H9 (cell line): ENCODE data around the gene ZRANB3. TPM values are rescaled to one million over a fixed set of nuclear protein-coding genes. Genes with fewer than 3 reads are reported as not detected.
"Not testable (repeated sequence)": the region's sequence is repeated elsewhere in the genome, so short reads cannot be mapped to it uniquely, and the experiment has no call there.

Source experiments
- DNase-seq: peaks from one replicate; pipeline ENCODE4 v3.0.0-alpha.2; 2017
- H2AFZ ChIP-seq: one replicate; pipeline ENCODE4 v1.6.1; 2013; ENCODE audit warnings: mild to moderate bottlenecking, low read length, control low read depth, moderate library complexity
- H2AK5ac ChIP-seq: 2 replicates; pipeline ENCODE4 v1.6.1; 2013; ENCODE audit warnings: low read length, control low read depth, mixed read lengths; ENCODE audit not compliant: insufficient read length
- H2BK120ac ChIP-seq: one replicate; pipeline ENCODE4 v1.6.1; 2013; ENCODE audit warnings: low read depth, mild to moderate bottlenecking, low read length, control low read depth, inconsistent platforms; ENCODE audit not compliant: poor library complexity, severe bottlenecking
- H2BK12ac ChIP-seq: 2 replicates; pipeline ENCODE4 v1.6.1; 2013; ENCODE audit warnings: low read length, control low read depth, mixed read lengths, low read depth; ENCODE audit not compliant: insufficient read length
- H2BK15ac ChIP-seq: 2 replicates; pipeline ENCODE4 v1.6.1; 2013; ENCODE audit warnings: low read depth, low read length, control low read depth
- H2BK20ac ChIP-seq: one replicate; pipeline ENCODE4 v1.6.1; 2013; ENCODE audit warnings: low read depth, mild to moderate bottlenecking, low read length, control low read depth, inconsistent platforms; ENCODE audit not compliant: poor library complexity, severe bottlenecking
- H2BK5ac ChIP-seq: 2 replicates; pipeline ENCODE4 v1.6.1; 2013; ENCODE audit warnings: low read length, control low read depth, mixed read lengths; ENCODE audit not compliant: insufficient read length
- H3K14ac ChIP-seq: 2 replicates; pipeline ENCODE4 v1.6.1; 2013; ENCODE audit warnings: low read length, control low read depth; ENCODE audit not compliant: insufficient read depth
- H3K18ac ChIP-seq: 2 replicates; pipeline ENCODE4 v1.6.1; 2013; ENCODE audit warnings: low read depth, mild to moderate bottlenecking, mixed read lengths, low read length, control low read depth; ENCODE audit not compliant: insufficient read length
- H3K23ac ChIP-seq: 2 replicates; pipeline ENCODE4 v1.6.1; 2013; ENCODE audit warnings: low read length, control low read depth, mixed read lengths, low read depth; ENCODE audit not compliant: insufficient read length
- H3K23me2 ChIP-seq: 2 replicates; pipeline ENCODE4 v1.6.1; 2013; ENCODE audit warnings: low read depth, mild to moderate bottlenecking, mixed read lengths, low read length, control low read depth; ENCODE audit not compliant: insufficient read length, poor library complexity, severe bottlenecking
- H3K27ac ChIP-seq: 2 replicates; pipeline ENCODE4 v1.5.1; 2013; ENCODE audit warnings: low read length, control low read depth, mixed read lengths, low read depth; ENCODE audit not compliant: insufficient read length
- H3K27me3 ChIP-seq: 2 replicates; pipeline ENCODE4 v1.6.1; 2013; ENCODE audit warnings: low read length, control low read depth, inconsistent platforms; ENCODE audit not compliant: insufficient read depth
- H3K4ac ChIP-seq: 2 replicates; pipeline ENCODE4 v1.6.1; 2013; ENCODE audit warnings: low read depth, mild to moderate bottlenecking, control low read depth, inconsistent platforms, low read length, moderate library complexity
- H3K4me1 ChIP-seq: 2 replicates; pipeline ENCODE4 v1.6.1; 2013; ENCODE audit warnings: low read length, control low read depth, inconsistent platforms; ENCODE audit not compliant: insufficient read depth
- H3K4me2 ChIP-seq: 2 replicates; pipeline ENCODE4 v1.6.1; 2013; ENCODE audit warnings: low read length, control low read depth, mixed read lengths; ENCODE audit not compliant: insufficient read length, insufficient read depth
- H3K56ac ChIP-seq: 2 replicates; pipeline ENCODE4 v1.6.1; 2013; ENCODE audit warnings: low read depth, mild to moderate bottlenecking, mixed read lengths, low read length, control low read depth; ENCODE audit not compliant: insufficient read length
- H3K79me1 ChIP-seq: 2 replicates; pipeline ENCODE4 v1.6.1; 2013; ENCODE audit warnings: low read depth, mild to moderate bottlenecking, moderate library complexity, low read length, control low read depth, inconsistent platforms; ENCODE audit not compliant: insufficient read depth, poor library complexity, severe bottlenecking
- H3K79me2 ChIP-seq: 2 replicates; pipeline ENCODE4 v1.6.1; 2013; ENCODE audit warnings: low read length, control low read depth, inconsistent platforms; ENCODE audit not compliant: insufficient read depth
- H3K9ac ChIP-seq: 2 replicates; pipeline ENCODE4 v1.6.1; 2013; ENCODE audit warnings: low read length, control low read depth, mixed read lengths; ENCODE audit not compliant: insufficient read length; ENCODE audit errors: extremely low read depth
- H3K9me3 ChIP-seq: one replicate; pipeline ENCODE4 v1.6.1; 2013; ENCODE audit warnings: low read depth, low read length, inconsistent platforms; ENCODE audit not compliant: control insufficient read depth
- H3T11ph ChIP-seq: one replicate; pipeline ENCODE4 v1.6.1; 2013; ENCODE audit warnings: mild to moderate bottlenecking, low read length, control low read depth, inconsistent platforms
- H4K20me1 ChIP-seq: one replicate; pipeline ENCODE4 v1.6.1; 2013; ENCODE audit not compliant: control insufficient read depth, insufficient read length, insufficient read depth
- H4K5ac ChIP-seq: 2 replicates; pipeline ENCODE4 v1.6.1; 2013; ENCODE audit warnings: low read depth, mild to moderate bottlenecking, mixed read lengths, low read length, control low read depth; ENCODE audit not compliant: insufficient read length
- H4K8ac ChIP-seq: replicated peaks from 2 replicates; pipeline ENCODE4 v1.6.1; 2013; ENCODE audit warnings: low read length, control low read depth, mixed read lengths, low read depth; ENCODE audit not compliant: insufficient read length
- H4K91ac ChIP-seq: 2 replicates; pipeline ENCODE4 v1.6.1; 2013; ENCODE audit warnings: low read depth, mild to moderate bottlenecking, moderate library complexity, mixed read lengths, low read length, control low read depth; ENCODE audit not compliant: insufficient read length
- H3K27ac Mint-ChIP-seq, 3 experiments: 2 replicates in 2 of 3; 3 replicates in 1 of 3; pipeline ENCODE4 v1.8.0; 2020 to 2021; ENCODE audit warnings: mixed read lengths in 3 of 3, mild to moderate bottlenecking in 1 of 3, moderate library complexity in 1 of 3
- H3K27me3 Mint-ChIP-seq: 2 replicates; pipeline ENCODE4 v1.8.0; 2021; ENCODE audit warnings: low read depth, mild to moderate bottlenecking, moderate library complexity, mixed read lengths
- H3K36me3 Mint-ChIP-seq, 3 experiments: 2 replicates in 2 of 3; 3 replicates in 1 of 3; pipeline ENCODE4 v1.8.0; 2020 to 2021; ENCODE audit warnings: low read depth in 3 of 3, mixed read lengths in 3 of 3; ENCODE audit not compliant: insufficient read depth in 1 of 3
- H3K4me1 Mint-ChIP-seq, 2 experiments: 2 replicates each; pipeline ENCODE4 v1.8.0; 2020; ENCODE audit warnings: mixed read lengths in 2 of 2
- H3K4me3 Mint-ChIP-seq, 2 experiments: 2 replicates in 1 of 2; 3 replicates in 1 of 2; pipeline ENCODE4 v1.8.0; 2020 to 2021; ENCODE audit warnings: mild to moderate bottlenecking in 2 of 2, mixed read lengths in 2 of 2, moderate library complexity in 1 of 2
- H3K9me3 Mint-ChIP-seq, 2 experiments: 2 replicates in 1 of 2; 3 replicates in 1 of 2; pipeline ENCODE4 v1.8.0; 2020; ENCODE audit warnings: mild to moderate bottlenecking in 2 of 2, mixed read lengths in 2 of 2, moderate library complexity in 1 of 2
- WGBS: extraction: QIAGEN DNeasy Blood & Tissue Kit; methylation state at CpG from one replicate; pipeline ENCODE4 v1.1.7; 2013; ENCODE audit warnings: missing lambda C conversion rate, low lambda C conversion rate, mixed read lengths; ENCODE audit not compliant: insufficient read length; ENCODE audit errors: extremely low coverage; 5-methylcytosine and 5-hydroxymethylcytosine counted together
- total RNA-seq: library from RNA; stranded (reverse); gene quantifications from 2 replicates; pipeline ENCODE4 v1.2.1, GENCODE V29; 2021
- TF ChIP-seq, protein P1 (sequence below): fragments of 200-600 bp; sonication (generic); conservative IDR thresholded peaks from 3 replicates; pipeline ENCODE4 v1.8.0; 2021; ENCODE audit warnings: antibody characterized with exemption, mild to moderate bottlenecking

Gene ZRANB3
- total RNA-seq, 1 experiment from 2014 or later, result 16.7 TPM

DNA sequence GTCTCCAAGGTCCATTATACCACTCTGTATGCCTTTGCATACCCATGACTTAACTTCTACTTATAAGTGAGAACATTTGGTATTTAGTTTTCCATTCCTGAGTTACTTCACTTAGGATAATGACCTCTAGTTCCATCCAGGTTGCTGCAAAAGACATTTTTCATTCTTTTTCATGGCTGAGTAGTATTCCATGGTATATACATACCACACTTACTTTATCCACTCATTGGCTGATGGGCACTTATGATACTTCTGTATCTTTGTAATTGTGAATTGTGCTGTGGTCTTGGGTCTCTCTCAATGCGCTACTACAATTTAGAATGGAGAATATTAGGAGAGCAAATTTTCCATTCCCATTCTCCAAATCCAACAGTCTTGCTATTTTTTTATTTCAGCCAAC, 76.4 kb downstream of the ZRANB3 start:
- Histone ChIP-seq H2BK15ac (no peak overlapping the region), H3K4me2 (no peak overlapping the region), H2AFZ (no peak overlapping the region), H3T11ph (no peak overlapping the region), H3K79me2 (no peaks in the 10 kb centered on the region), H3K4me1 (no peaks in the 10 kb centered on the region), H3K56ac (no peak overlapping the region), H3K9ac (no peak overlapping the region), H2BK20ac (no peak overlapping the region), H3K4ac (no peak overlapping the region), H3K18ac (no peak overlapping the region), H3K14ac (no peak overlapping the region), H4K5ac (no peak overlapping the region), H3K9me3 (peaks cover 8% of the 10 kb centered on the region), H3K27ac (no peak overlapping the region), H2BK120ac (no peak overlapping the region), H2BK12ac (no peak overlapping the region), H3K27me3 (no peaks in the 10 kb centered on the region), H3K79me1 (no peaks in the 10 kb centered on the region), H2BK5ac (no peak overlapping the region), H4K20me1 (no peaks in the 10 kb centered on the region), H3K23me2 (no peaks in the 10 kb centered on the region), H3K23ac (no peak overlapping the region), H4K91ac (no peak overlapping the region), H2AK5ac (no peak overlapping the region), H4K8ac (no peak overlapping the region)
- no peak overlapping the region for H3K4me3 Mint-ChIP-seq
- peaks cover 46 to 60% (median 59%) of the 10 kb centered on the region in 3 experiments for H3K36me3 Mint-ChIP-seq
- peaks cover 7 to 10% of the 10 kb centered on the region in 2 experiments for H3K4me1 Mint-ChIP-seq
- peaks cover 5% of the 10 kb centered on the region for H3K27me3 Mint-ChIP-seq
- peaks cover 37 to 44% of the 10 kb centered on the region in 2 experiments for H3K9me3 Mint-ChIP-seq
- no peak for DNase-seq
- no CpG with 5 or more reads among the region's 1 CpG for WGBS
- no peak overlapping the region for H3K27ac Mint-ChIP-seq
- TF ChIP-seq, protein P1, sequence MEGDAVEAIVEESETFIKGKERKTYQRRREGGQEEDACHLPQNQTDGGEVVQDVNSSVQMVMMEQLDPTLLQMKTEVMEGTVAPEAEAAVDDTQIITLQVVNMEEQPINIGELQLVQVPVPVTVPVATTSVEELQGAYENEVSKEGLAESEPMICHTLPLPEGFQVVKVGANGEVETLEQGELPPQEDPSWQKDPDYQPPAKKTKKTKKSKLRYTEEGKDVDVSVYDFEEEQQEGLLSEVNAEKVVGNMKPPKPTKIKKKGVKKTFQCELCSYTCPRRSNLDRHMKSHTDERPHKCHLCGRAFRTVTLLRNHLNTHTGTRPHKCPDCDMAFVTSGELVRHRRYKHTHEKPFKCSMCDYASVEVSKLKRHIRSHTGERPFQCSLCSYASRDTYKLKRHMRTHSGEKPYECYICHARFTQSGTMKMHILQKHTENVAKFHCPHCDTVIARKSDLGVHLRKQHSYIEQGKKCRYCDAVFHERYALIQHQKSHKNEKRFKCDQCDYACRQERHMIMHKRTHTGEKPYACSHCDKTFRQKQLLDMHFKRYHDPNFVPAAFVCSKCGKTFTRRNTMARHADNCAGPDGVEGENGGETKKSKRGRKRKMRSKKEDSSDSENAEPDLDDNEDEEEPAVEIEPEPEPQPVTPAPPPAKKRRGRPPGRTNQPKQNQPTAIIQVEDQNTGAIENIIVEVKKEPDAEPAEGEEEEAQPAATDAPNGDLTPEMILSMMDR, result no peak

DNA sequence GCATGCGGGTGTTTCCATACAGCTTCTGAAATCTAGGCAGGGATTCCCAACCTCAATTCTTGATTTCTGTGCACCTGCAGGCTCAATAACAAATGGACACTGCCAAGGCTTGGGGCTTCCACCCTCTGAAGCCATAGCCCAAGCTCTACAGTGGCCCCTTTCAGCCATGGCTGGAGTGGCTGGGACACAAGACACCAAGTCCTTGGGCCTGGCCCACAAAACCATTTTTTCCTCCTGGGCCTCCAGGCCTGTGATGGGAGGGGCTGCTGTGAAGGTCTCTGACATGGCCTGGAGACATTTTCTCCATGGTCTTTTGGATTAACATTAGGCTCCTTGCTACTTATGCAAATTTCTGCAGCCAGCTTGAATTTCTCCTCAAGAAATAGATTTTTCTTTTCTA, 78.0 kb downstream of the ZRANB3 start:
- H3K27me3 Mint-ChIP-seq, H2BK5ac ChIP-seq, H2BK15ac ChIP-seq, H4K20me1 ChIP-seq, H3K18ac ChIP-seq, H3K27ac ChIP-seq, H3K4me2 ChIP-seq, H3K9ac ChIP-seq, H4K91ac ChIP-seq, H3K14ac ChIP-seq, H3K27me3 ChIP-seq, H2AFZ ChIP-seq, H2BK20ac ChIP-seq, H2AK5ac ChIP-seq, H4K5ac ChIP-seq, H3K79me1 ChIP-seq, H3K4me3 Mint-ChIP-seq, H2BK120ac ChIP-seq, H3K23ac ChIP-seq, H3K23me2 ChIP-seq, DNase-seq, H2BK12ac ChIP-seq, H3K56ac ChIP-seq, H3K79me2 ChIP-seq, H3K4me1 Mint-ChIP-seq, H3K27ac Mint-ChIP-seq, H4K8ac ChIP-seq, H3K4me1 ChIP-seq, H3K9me3 ChIP-seq, H3T11ph ChIP-seq, H3K4ac ChIP-seq: not testable (repeated sequence)
- WGBS, result no CpG with 5 or more reads among the region's 1 CpG
- peaks cover 44 to 62% (median 55%) of the 10 kb centered on the region in 3 experiments for H3K36me3 Mint-ChIP-seq
- peaks cover 37 to 44% of the 10 kb centered on the region in 2 experiments for H3K9me3 Mint-ChIP-seq
